ENCODE measurements around the gene NSG1.
"Not testable (repeated sequence)": the region's sequence is repeated elsewhere in the genome, so short reads cannot be mapped to it uniquely, and the experiment has no call there.

The NSG1 gene

DNA sequence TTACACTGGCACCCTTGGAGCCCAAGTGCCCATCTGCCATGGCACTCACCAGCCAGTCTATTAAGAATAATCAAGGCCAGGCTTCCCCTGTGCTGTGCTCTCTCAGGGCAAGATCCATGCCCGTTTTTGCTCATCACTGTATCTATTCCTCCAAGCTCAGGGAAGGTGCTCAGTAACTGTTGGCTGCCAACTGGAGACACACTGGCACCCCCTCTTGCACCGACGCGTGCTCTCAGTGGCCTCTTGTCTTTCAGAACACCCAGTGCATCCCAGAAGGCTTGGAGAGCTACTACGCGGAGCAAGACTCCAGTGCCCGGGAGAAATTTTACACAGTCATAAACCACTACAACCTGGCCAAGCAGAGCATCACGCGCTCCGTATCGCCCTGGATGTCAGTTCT, 30.1 kb downstream of the NSG1 start:
- Histone ChIP-seq H3K4me3 (ENCODE audit: low read depth, low read length) (no peak overlapping the region), H3K27me3 (ENCODE audit: insufficient read depth, low read depth, severe bottlenecking) (no peaks in the 10 kb centered on the region), H3K36me3 (peaks cover 26% of the 10 kb centered on the region), H3K27ac (no peak overlapping the region), H3K9me3 (ENCODE audit: severe bottlenecking) (no peaks in the 10 kb centered on the region)
- TF ChIP-seq CTCF (IDR thresholded peaks at IDR 0.05; ENCODE audit: low read depth, low read length), result no peak
- no peak for DNase-seq

DNA sequence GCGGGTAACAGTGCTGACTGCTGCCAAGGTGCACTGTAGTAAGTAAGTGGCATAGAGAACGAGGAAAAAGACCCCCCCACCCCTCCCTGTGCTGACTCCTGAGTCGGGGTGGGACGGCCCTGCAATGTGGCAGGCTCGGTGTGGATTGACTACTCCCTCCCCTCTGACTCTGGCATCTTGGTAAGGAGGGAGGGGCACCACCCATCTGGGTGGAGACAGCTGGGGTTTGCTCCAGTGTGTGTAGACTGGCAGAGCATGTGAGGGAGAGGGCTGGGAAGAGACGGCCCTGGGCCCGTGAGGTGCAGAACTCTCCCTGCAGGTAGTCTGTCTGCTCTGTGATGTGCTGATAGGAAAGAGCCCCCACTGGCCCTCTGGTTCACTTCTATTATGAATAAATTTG, 31.0 kb downstream of the NSG1 start:
- Histone ChIP-seq H3K4me3 (ENCODE audit: low read depth, low read length) (no peak overlapping the region), H3K27ac (no peak overlapping the region), H3K9me3 (ENCODE audit: severe bottlenecking) (no peaks in the 10 kb centered on the region), H3K36me3 (peaks cover 26% of the 10 kb centered on the region), H3K27me3 (ENCODE audit: insufficient read depth, low read depth, severe bottlenecking) (no peaks in the 10 kb centered on the region)
- no peak for DNase-seq
- TF ChIP-seq CTCF (IDR thresholded peaks at IDR 0.05; ENCODE audit: low read depth, low read length), result no peak

- H3K27me3 ChIP-seq (ENCODE audit: insufficient read depth, low read depth, severe bottlenecking), result no peaks in the 10 kb centered on the region
- TF ChIP-seq CTCF (IDR thresholded peaks at IDR 0.05; ENCODE audit: low read depth, low read length), result no peak
- no peak for DNase-seq
- H3K9me3 ChIP-seq (ENCODE audit: severe bottlenecking), result no peaks in the 10 kb centered on the region
- H3K4me3 ChIP-seq (ENCODE audit: low read depth, low read length), result no peak overlapping the region
- H3K27ac ChIP-seq, result no peak overlapping the region
- peaks cover 32% of the 10 kb centered on the region for H3K36me3 ChIP-seq
Measured at GRCh38 chr4:4418676-4419390, 31.9 kb downstream of the NSG1 start.

DNA sequence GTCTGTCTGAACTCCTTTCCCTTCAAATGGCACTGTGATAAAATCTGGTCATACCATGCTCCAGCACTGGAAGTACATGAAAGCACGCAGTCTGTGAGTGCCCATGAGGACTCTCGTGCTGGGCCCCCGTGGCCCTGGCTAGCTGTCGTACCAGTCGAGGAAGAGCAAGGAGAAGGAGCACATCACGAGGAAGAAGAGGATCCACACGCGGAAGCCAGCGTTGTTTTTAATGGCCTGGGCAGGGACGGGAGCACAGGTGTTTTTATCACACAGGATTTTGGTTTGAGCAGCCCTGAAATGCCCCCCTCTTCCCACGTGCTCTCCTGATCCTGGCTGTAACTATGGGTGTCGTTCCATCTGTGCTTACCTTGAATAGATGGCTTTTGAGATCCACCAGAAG, 33.0 kb downstream of the NSG1 start:
- Histone ChIP-seq H3K4me3 (ENCODE audit: low read depth, low read length) (no peak overlapping the region), H3K27ac (no peak overlapping the region), H3K27me3 (ENCODE audit: insufficient read depth, low read depth, severe bottlenecking) (no peaks in the 10 kb centered on the region), H3K36me3 (peaks cover 32% of the 10 kb centered on the region), H3K9me3 (ENCODE audit: severe bottlenecking) (no peaks in the 10 kb centered on the region)
- TF ChIP-seq CTCF (IDR thresholded peaks at IDR 0.05; ENCODE audit: low read depth, low read length), result no peak
- DNase-seq, result no peak

GRCh38 chr4:4420421-4420820, 33.5 kb downstream of the NSG1 start:
- no peak for DNase-seq
- no peak overlapping the region for H3K4me3 ChIP-seq (ENCODE audit: low read depth, low read length)
- H3K27me3 ChIP-seq (ENCODE audit: insufficient read depth, low read depth, severe bottlenecking), result no peaks in the 10 kb centered on the region
- H3K36me3 ChIP-seq, result peaks cover 32% of the 10 kb centered on the region
- no peaks in the 10 kb centered on the region for H3K9me3 ChIP-seq (ENCODE audit: severe bottlenecking)
- H3K27ac ChIP-seq, result no peak overlapping the region
- no peak for TF ChIP-seq CTCF (IDR thresholded peaks at IDR 0.05; ENCODE audit: low read depth, low read length)

DNA sequence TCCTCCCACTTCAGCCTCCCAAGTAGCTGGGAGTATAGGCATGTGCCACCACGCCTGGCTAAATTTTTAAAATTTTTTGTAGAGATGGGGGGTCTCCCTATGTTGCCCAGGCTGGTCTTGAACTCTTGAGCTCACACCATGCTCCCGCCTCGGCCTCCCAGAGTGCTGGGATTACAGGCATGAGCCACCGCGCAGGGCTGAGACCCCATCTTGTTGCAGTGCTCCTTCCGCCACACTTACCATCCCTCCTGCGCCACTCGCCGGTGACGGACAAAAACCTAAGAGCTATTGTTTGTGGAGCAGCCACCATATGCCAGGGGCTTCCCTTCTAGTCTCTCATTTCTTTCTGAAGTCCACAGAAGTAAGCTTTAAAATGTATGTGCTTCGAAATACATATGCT, 34.5 kb downstream of the NSG1 start:
- TF ChIP-seq CTCF (IDR thresholded peaks at IDR 0.05; ENCODE audit: low read depth, low read length), result no peak
- no peak overlapping the region for H3K27ac ChIP-seq
- no peaks in the 10 kb centered on the region for H3K9me3 ChIP-seq (ENCODE audit: severe bottlenecking)
- H3K27me3 ChIP-seq (ENCODE audit: insufficient read depth, low read depth, severe bottlenecking), result no peaks in the 10 kb centered on the region
- H3K4me3 ChIP-seq (ENCODE audit: low read depth, low read length), result no peak overlapping the region
- H3K36me3 ChIP-seq, result peaks cover 32% of the 10 kb centered on the region
- no peak for DNase-seq

DNA sequence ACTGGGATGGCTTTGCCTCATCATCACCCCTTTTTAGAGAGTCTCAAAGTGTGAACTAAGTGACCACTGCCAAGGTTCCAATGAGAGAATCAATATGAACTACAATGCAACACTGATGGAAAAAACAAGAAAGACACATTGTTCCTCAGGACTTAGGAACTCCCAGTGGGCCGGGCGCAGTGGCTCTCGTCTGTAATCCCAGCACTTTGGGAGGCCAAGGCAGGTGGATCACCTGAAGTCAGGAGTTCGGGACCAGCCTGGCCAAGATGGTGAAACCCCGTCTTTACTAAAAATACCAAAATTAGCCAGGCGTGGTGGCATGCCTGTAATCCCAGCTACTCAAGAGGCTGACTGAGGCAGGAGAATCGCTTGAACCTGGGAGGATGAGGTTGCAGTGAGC, 35.2 kb downstream of the NSG1 start:
- not testable (repeated sequence) for H3K27ac ChIP-seq; H3K9me3 ChIP-seq (ENCODE audit: severe bottlenecking); H3K4me3 ChIP-seq (ENCODE audit: low read depth, low read length); H3K27me3 ChIP-seq (ENCODE audit: insufficient read depth, low read depth, severe bottlenecking); DNase-seq
- H3K36me3 ChIP-seq, result peaks cover 32% of the 10 kb centered on the region

Measured in WERI-Rb-1 (cell line).